Sigmoid colon (tissue), 4 donors: Measurements from ENCODE around the gene TEX50.
"Not testable (repeated sequence)": the region's sequence is repeated elsewhere in the genome, so short reads cannot be mapped to it uniquely, and the experiment has no call there.

ENCODE experiments used
- CTCF ChIP-seq, 4 experiments: fragments of 450-650 bp in 3 of 4; fragments of 200-600 bp in 1 of 4; IDR thresholded peaks; one replicate each; pipeline ENCODE4 v1.5.1; 2016 to 2019; ENCODE audit warnings: antibody characterized with exemption in 4 of 4, mild to moderate bottlenecking in 3 of 4, moderate library complexity in 2 of 4
- EP300 ChIP-seq, 4 donors: sonication (generic); formaldehyde crosslinking; IDR thresholded peaks; one replicate each; pipeline ENCODE4 v1.6.1; 2017; ENCODE audit warnings: antibody characterized with exemption in 4 of 4
- POLR2A ChIP-seq, 2 donors: fragments of 450-650 bp; IDR thresholded peaks; one replicate each; pipeline ENCODE4 v1.6.1; 2016; ENCODE audit warnings: antibody characterized with exemption in 2 of 2, mild to moderate bottlenecking in 2 of 2, moderate library complexity in 2 of 2
- POLR2AphosphoS5 ChIP-seq, 4 donors: sonication (generic); formaldehyde crosslinking; IDR thresholded peaks; one replicate each; pipeline ENCODE4 v1.6.1; 2017; ENCODE audit warnings: antibody characterized with exemption in 4 of 4

GRCh38 chr1:173674496-173674895 is 39.4 kb downstream of the TEX50 start:
- not testable (repeated sequence) for TF ChIP-seq CTCF, POLR2A, POLR2AphosphoS5, EP300 (IDR thresholded peaks at IDR 0.05)
